Natural killer cell treated with Interleukin-12 subunit alpha and Interleukin-12 subunit beta and Interleukin-15 and Interleukin-18, amount 100 ng/mL, for 72 hours (primary cell): Measurements from ENCODE around the gene GAB2. TPM values are rescaled to one million over a fixed set of nuclear protein-coding genes. Genes with fewer than 3 reads are reported as not detected.
"Not testable (repeated sequence)": the region's sequence is repeated elsewhere in the genome, so short reads cannot be mapped to it uniquely, and the experiment has no call there.

Source experiments
- ATAC-seq, 2 donors: fragments of 150-1000 bp; cut with Tn5 transposase in 1 of 2; sonication (Bioruptor Pico), chemical (Tn5 transposase) in 1 of 2; 2 replicates each; pipeline ENCODE4 v1.10.0; 2021
- DNase-seq: peaks from one replicate; pipeline ENCODE4 v3.0.0; 2022; ENCODE audit warnings: low spot score
- H3K27ac Mint-ChIP-seq, 2 donors: 1 replicate in 1 of 2; 2 replicates in 1 of 2; pipeline ENCODE4 v1.8.0; 2022; ENCODE audit warnings: mixed read lengths in 2 of 2, mild to moderate bottlenecking in 1 of 2, moderate library complexity in 1 of 2
- H3K27me3 Mint-ChIP-seq, 2 donors: 1 replicate in 1 of 2; 2 replicates in 1 of 2; pipeline ENCODE4 v1.8.0; 2022; ENCODE audit warnings: mixed read lengths in 2 of 2
- H3K36me3 Mint-ChIP-seq: one replicate; pipeline ENCODE4 v1.8.0; 2022; ENCODE audit warnings: mixed read lengths
- H3K4me1 Mint-ChIP-seq, 2 donors: 1 replicate in 1 of 2; 2 replicates in 1 of 2; pipeline ENCODE4 v1.8.0; 2022; ENCODE audit warnings: low read depth in 2 of 2, mixed read lengths in 2 of 2, mild to moderate bottlenecking in 1 of 2
- H3K4me3 Mint-ChIP-seq: one replicate; pipeline ENCODE4 v1.8.0; 2022; ENCODE audit warnings: mixed read lengths
- H3K9me3 Mint-ChIP-seq: 2 replicates; pipeline ENCODE4 v1.8.0; 2022; ENCODE audit warnings: mixed read lengths
- total RNA-seq, 2 donors: library from RNA; stranded (reverse); gene quantifications; one replicate each; pipeline ENCODE4 v1.2.3, GENCODE V29; 2022

The GAB2 gene
- total RNA-seq, 2 donors from 2014 or later, result 1.9 to 8.7 TPM

DNA sequence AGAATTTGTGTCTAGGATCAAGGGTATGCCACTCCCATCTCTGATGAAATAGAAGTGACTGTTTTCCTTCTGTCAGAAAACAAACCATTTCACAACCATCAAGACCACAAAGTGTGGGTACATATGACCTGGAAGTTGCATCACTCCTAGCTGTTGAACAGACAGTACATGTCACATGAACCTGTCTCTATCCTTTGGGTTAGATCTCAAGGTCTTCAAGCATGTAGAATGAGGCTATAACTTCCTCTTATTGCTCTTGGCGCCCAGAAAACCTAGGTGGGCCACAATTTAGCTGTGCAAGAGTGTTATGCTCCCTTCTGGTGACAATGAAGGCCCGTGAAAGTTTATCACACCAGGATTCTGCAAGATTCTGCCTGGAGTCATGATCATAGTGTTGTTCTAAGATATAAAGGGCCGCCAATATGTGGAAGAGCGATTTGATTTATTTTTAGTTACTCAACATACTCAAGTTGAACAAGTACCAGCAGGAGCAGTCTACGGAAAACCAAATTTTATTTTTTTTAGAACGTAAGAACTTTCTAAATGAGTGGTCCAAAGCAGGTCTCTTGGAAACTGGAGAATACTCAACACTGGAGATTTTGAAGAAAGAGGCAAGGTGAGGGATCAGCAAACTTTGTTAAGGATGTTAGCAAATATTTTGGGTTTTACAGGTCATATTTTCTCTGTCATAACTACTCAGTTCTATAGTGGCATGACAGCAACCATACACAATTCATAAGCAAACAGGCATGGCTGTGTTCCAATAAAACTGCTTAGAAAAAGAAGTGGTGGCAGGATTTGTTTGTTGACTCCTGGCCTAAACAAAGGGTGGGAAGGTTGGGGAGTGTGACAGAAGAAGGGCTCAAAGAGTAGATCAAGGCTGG, 127.1 kb downstream of the GAB2 start:
- Mint-ChIP-seq H3K36me3 (peaks cover 5% of the 10 kb centered on the region), H3K4me3 (peak overlapping the region; percentile 66), H3K27ac (peak overlapping the region; percentile 43 to 80), H3K9me3 (peaks cover 3% of the 10 kb centered on the region), H3K4me1 (peaks cover 19 to 21% of the 10 kb centered on the region in 2 donors), H3K27me3 (peaks cover 2 to 11% of the 10 kb centered on the region in 2 donors)
- DNase-seq, result no peak
- ATAC-seq, result peak; percentile 87 to 89

DNA sequence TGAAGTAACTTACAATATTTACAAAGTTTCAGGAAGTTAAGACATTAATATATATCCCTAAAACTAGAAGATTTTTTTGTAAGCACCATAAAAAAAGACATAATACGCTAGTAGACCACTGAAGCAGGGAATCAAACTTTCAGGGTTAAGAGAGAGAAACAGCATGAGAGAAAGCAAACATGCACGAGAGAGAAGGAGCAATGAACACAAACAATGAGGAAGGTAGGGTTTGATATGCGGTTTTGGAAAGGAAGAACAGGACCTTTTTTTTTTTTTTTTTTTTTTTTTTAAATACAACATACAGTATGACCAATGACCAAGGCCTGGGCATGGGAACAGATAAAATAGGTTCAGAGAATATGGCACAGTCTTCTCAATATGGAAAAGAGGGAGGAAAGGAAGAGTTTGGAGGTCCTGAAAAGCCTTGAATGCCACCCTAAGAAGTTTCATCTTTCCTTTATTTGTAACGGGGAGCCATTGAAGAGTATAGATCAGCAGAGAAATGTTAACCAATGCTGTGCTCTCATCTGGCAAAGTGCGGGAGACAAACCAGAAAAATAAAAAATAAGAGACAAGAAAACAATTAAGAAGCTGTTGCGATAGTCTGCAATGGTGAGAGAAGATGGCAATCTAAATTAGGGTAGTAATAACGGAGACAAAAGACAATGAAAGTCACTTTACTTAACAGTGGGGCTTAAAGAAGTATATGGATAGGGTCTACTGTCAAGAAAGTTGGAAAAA, 127.9 kb downstream of the GAB2 start:
- H3K36me3 Mint-ChIP-seq, result peaks cover 5% of the 10 kb centered on the region
- H3K4me3 Mint-ChIP-seq, result peak overlapping the region; percentile 38
- H3K4me1 Mint-ChIP-seq, result peaks cover 19 to 21% of the 10 kb centered on the region in 2 donors
- DNase-seq (no peak), ATAC-seq (no peak)
- H3K27ac Mint-ChIP-seq, result peak overlapping the region; percentile 43 to 80
- H3K9me3 Mint-ChIP-seq, result peaks cover 3% of the 10 kb centered on the region
- H3K27me3 Mint-ChIP-seq, result peaks cover 2 to 11% of the 10 kb centered on the region in 2 donors

DNA sequence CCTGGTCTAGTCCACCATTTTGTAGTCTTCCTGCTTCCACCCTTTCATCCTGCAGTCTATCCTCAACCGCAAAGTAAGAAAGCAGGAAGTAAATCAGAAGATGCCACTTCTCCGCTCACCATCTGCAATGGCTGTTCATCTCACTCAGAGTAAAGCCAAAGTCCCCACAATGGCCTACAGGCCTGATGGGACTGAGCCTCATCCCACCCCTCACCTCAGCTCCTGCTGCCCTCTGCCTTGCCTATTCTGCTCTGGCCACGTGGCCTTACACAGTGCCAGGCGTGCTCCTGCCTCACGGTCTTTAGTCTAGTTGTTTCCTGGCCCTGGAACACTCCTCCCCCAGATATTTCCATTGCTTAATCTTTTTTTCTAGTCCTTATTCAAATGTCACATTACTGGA, 133.4 kb downstream of the GAB2 start:
- H3K27ac Mint-ChIP-seq, result no peak overlapping the region
- DNase-seq (no peak), ATAC-seq (no peak)
- no peaks in the 10 kb centered on the region for H3K36me3 Mint-ChIP-seq
- peaks cover 0 to under 1% of the 10 kb centered on the region in 2 donors for H3K4me1 Mint-ChIP-seq
- H3K4me3 Mint-ChIP-seq, result no peak overlapping the region
- peaks cover 0 to 11% of the 10 kb centered on the region in 2 donors for H3K27me3 Mint-ChIP-seq
- no peaks in the 10 kb centered on the region for H3K9me3 Mint-ChIP-seq

DNA sequence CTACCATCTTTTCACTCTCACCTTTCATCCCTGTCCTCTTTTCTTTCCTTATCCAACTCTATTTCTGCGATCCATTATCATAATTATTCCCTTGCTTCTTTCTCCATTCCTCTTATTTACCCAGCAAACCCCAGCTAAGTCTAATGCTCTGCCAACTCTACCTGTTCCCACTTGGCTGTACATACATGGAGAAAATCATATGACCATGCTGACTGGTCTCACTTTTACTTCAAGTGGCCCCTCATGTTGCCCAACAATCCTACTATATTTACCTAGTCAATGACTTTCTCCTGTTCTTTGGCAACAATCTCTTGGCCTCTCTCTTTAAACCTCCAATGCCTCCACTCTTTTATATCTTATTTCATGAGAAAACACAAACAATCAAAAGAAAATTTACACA, 134.8 kb downstream of the GAB2 start:
- DNase-seq (no peak), ATAC-seq (no peak)
- no peaks in the 10 kb centered on the region for H3K9me3 Mint-ChIP-seq
- H3K4me1 Mint-ChIP-seq, result no peaks in the 10 kb centered on the region
- no peak overlapping the region for H3K4me3 Mint-ChIP-seq
- H3K36me3 Mint-ChIP-seq, result no peaks in the 10 kb centered on the region
- no peak overlapping the region for H3K27ac Mint-ChIP-seq
- H3K27me3 Mint-ChIP-seq, result peaks cover 0 to 11% of the 10 kb centered on the region in 2 donors

DNA sequence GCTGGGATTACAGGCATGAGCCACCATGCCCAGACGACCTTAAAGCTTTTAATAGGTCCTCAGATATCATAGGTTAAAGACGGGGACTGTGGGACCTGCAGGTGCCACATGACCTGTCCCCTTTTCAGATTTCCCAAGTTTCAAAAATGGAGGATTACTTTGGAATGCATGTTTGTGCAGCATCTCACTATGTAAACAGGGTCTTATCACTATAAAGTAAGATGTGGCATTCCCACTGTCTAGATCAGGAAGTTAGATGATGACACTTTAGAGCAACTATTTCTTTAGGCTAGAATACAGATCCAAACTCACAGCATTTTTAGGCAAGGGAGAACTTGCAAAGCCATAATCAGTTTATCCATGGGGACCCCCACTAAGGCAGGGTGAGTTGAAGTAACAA, 136.1 kb downstream of the GAB2 start:
- Mint-ChIP-seq H3K4me1 (no peaks in the 10 kb centered on the region), H3K9me3 (no peaks in the 10 kb centered on the region), H3K4me3 (no peak overlapping the region)

DNA sequence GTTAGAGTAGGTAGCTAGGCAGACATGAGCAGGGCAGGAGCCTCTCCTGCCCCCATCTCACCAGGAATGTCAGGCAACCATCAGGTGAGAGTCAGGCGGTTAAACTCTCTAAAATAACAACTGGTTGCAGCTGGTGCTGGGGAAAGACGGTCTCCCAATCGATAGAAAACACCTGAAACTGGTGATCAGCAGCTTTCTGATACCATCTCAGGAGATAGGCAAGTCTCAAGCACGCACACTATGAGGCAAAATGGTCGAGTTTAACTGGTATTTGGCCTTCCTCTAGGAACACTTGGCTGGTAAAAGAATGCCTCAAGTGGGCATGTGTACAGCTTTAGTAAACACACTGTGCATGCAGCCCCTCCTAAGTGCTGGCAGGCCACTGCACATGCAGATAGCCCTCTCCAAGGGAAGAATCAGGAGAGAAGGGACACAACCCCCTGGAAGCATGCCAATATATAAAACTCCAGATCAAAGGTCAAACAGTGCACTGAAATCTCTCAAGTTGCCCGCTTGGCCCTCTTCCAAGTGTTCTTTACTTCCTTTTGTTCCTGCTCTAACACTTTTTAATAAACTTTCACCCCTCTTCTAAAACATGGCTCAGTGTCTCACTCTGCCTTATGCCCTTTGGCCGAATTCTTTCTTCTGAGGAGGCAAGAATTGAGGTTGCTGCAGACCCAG, 140.2 kb downstream of the GAB2 start:
- H3K9me3 Mint-ChIP-seq, result no peaks in the 10 kb centered on the region
- H3K4me1 Mint-ChIP-seq, result no peaks in the 10 kb centered on the region
- ATAC-seq (no peak), DNase-seq (no peak)
- no peak overlapping the region for H3K4me3 Mint-ChIP-seq
- H3K27ac Mint-ChIP-seq, result no peak overlapping the region
- H3K36me3 Mint-ChIP-seq, result no peaks in the 10 kb centered on the region
- no peaks in the 10 kb centered on the region for H3K27me3 Mint-ChIP-seq

More for the DNA sequence above, 136.1 kb downstream of the GAB2 start:
- H3K27ac Mint-ChIP-seq, result no peak overlapping the region
- ATAC-seq (no peak), DNase-seq (no peak)
- peaks cover 0 to 9% of the 10 kb centered on the region in 2 donors for H3K27me3 Mint-ChIP-seq
- H3K36me3 Mint-ChIP-seq, result no peaks in the 10 kb centered on the region

DNA sequence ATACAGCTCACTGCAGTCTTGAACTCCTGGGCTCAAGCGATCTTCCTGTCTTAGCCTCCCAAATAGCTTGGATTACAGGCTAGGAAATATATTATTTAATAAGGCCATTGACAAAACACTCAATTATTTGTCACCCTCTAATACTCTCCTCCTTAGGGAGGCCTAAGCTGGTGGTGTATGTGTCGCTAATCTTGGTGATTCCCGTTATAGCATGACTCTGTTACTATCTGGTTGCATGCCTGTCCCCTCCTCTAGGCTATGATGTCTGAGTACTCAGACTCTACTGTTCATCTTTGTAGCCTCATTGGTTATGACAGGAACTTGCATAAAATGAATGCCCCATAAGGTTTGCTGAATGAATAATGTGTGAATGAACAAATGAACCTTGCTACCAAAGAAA, 141.3 kb downstream of the GAB2 start:
- no peak overlapping the region for H3K27ac Mint-ChIP-seq
- no peaks in the 10 kb centered on the region for H3K9me3 Mint-ChIP-seq
- peaks cover 7% of the 10 kb centered on the region for H3K36me3 Mint-ChIP-seq
- ATAC-seq, result no peak
- no peaks in the 10 kb centered on the region for H3K4me1 Mint-ChIP-seq
- H3K4me3 Mint-ChIP-seq, result no peak overlapping the region
- H3K27me3 Mint-ChIP-seq, result no peaks in the 10 kb centered on the region
- no peak for DNase-seq

DNA sequence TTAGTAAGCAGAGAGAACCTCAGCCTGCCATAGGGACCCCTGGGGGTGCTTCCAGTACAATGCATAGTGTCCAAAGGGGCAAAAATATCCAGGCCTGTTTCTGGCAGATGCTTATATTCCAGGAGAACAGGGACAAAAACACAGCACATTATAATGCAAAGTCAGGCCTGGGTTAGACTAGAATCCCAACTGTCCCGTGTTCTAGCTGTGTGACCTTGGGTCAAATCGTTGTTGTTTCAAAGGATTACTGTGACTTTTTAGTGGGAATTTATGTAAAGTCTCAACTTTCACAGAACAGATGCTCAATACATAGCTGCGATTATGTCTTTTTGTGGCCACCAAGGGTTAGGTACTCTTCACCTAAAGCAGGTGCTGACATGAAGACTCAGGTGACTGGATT, 142.9 kb downstream of the GAB2 start:
- DNase-seq (no peak), ATAC-seq (no peak)
- peaks cover 7% of the 10 kb centered on the region for H3K36me3 Mint-ChIP-seq
- H3K4me1 Mint-ChIP-seq, result no peaks in the 10 kb centered on the region
- no peak overlapping the region for H3K27ac Mint-ChIP-seq
- no peak overlapping the region for H3K4me3 Mint-ChIP-seq
- no peaks in the 10 kb centered on the region for H3K9me3 Mint-ChIP-seq
- no peaks in the 10 kb centered on the region for H3K27me3 Mint-ChIP-seq

DNA sequence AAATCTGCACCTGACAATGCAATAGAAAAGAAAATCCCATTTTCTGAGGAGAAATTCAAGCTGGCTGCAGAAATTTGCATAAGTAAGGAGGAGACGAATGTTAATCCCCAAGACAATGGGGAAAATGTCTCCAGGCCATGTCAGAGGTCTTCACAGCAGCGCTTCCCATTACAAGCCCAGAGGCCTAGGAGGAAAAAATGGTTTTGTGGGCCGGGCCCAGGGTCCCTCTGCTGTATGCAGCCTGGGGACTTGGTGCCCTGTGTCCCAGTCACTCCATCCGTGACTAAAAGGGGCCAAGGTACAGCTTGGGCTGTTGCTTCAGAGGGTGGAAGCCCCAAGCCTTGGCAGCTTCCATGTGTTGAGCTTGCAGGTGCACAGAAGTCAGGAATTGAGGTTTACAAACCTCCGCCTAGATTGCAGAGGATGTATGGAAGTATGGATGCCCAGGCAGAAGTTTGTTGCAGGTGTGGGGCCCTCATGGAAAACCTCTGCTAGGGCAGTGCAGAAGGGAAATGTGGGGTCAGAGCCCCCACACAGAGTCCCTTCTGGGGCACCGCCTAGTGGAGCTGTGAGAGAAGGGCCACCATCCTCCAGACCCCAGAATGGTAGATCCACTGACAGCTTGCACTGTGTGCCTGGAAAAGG, 144.9 kb downstream of the GAB2 start:
- not testable (repeated sequence) for H3K27ac Mint-ChIP-seq, H3K4me1 Mint-ChIP-seq, H3K9me3 Mint-ChIP-seq, ATAC-seq, DNase-seq, H3K36me3 Mint-ChIP-seq, H3K4me3 Mint-ChIP-seq, H3K27me3 Mint-ChIP-seq

DNA sequence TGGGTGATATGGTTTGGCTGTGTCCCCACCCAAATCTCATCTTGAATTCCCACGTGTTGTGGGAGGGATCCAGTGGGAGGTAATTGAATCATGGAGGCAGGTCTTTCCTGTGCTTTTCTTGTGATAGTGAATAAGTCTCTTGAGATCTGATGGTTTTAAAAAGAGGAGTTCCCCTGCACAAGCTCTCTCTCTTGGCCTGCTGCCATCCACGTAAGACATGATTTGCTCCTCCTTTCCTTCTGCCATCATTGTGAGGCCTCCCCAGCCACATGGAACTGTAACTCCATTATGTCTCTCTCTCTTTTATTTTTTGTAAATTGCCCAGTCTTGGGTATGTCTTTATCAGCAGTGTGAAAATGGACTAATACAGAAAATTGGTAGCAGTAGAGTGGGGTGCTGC, 145.8 kb downstream of the GAB2 start:
- not testable (repeated sequence) for H3K4me3 Mint-ChIP-seq, H3K27me3 Mint-ChIP-seq, H3K4me1 Mint-ChIP-seq, DNase-seq, H3K9me3 Mint-ChIP-seq, H3K27ac Mint-ChIP-seq, ATAC-seq, H3K36me3 Mint-ChIP-seq

DNA sequence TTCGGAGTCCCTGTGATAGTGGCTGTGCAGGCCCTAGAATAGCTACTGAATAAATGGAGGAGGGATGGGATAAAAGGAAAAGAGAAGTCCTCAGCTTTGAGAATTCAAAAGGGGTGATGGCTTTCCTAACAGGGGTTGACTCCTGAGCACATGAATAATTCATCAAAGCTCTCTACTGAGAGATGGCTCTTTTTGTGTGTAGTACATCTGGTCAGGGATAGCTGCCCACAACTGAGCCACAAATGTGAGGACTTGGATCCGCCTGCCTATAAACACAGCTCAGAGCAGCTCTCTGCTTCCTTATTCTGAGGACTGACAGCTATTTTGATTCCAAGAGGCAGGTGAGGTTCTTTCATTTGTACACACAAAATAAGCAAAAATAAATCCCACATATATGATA, 146.6 kb downstream of the GAB2 start:
- ATAC-seq (no peak), DNase-seq (no peak)
- Mint-ChIP-seq H3K27ac (no peak overlapping the region), H3K9me3 (no peaks in the 10 kb centered on the region), H3K36me3 (peaks cover 7% of the 10 kb centered on the region), H3K27me3 (peaks cover 0 to 2% of the 10 kb centered on the region in 2 donors), H3K4me3 (no peak overlapping the region), H3K4me1 (no peaks in the 10 kb centered on the region)

DNA sequence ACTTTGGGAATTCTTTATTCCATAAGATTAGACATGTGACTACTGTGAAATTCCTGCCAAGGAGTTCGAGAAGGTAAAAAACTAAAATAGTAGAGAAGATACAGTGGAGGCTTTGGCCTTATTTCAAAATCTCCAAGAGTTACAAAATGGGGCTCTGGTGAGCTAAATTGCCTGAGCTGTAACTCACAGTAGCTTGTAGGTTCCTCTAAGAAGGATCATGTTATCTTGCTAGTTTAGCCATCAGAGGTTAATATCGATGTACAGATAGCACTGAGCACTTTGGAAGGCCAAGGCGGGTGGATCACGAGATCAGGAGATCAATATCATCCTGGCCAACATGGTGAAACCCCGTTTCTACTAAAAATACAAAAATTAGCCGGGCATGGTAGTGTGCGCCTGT, 147.8 kb downstream of the GAB2 start:
- Mint-ChIP-seq H3K4me3 (no peak overlapping the region), H3K9me3 (no peaks in the 10 kb centered on the region), H3K27ac (no peak overlapping the region), H3K36me3 (peaks cover 7% of the 10 kb centered on the region), H3K27me3 (peaks cover 0 to 2% of the 10 kb centered on the region in 2 donors), H3K4me1 (no peaks in the 10 kb centered on the region)
- no peak for DNase-seq
- no peak for ATAC-seq

DNA sequence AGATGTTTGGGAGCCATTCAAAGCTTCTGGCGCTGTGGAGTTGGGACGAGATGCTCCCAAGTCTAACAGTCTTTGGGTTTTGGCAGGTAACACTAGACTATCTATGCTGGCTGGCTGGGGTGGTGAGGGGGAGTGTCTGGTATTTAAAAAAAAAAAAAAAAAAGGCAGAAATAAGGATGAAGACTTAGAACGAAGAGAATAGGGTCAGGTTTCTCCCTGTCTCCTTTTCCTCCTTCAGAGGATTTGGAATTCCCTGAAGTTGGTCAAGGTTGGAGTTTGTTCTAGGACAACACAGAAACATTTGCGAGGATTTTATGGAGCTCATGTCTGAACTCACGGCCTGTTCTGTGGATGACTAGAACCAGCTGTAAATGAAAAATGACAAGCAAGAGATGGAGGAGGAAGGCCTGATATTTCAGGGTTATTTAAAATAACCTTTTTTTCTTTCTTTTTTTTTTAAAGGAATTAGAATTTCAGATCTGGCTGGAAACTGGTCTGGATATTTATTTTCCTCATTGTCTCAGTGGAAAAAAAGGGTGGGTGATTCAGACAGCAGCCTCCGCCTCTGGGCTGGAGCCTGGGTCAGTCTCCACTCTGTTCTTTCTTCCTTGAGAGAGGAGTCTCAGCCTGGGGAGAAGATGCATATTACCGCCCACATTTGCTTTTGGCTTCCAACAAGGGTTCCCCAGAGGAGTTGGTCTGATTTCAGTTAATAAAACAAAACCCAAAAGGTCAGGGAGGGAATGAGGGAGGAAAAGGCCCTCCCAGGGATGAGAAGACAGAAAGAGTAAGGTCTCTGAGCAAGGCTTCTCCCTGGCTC, 148.8 kb downstream of the GAB2 start:
- DNase-seq (no peak), ATAC-seq (no peak)
- Mint-ChIP-seq H3K9me3 (no peaks in the 10 kb centered on the region), H3K36me3 (peaks cover 7% of the 10 kb centered on the region), H3K27ac (peak overlapping the region in 1 of 2 donors; percentile 19), H3K27me3 (peaks cover 0 to 2% of the 10 kb centered on the region in 2 donors), H3K4me3 (no peak overlapping the region), H3K4me1 (no peaks in the 10 kb centered on the region)
